NT2/D1 (cell line): ENCODE data around the gene TLN1.

Experiments
- SUZ12 ChIP-seq: IDR thresholded peaks from 2 replicates; pipeline ENCODE4 v1.6.1; 2011; ENCODE audit not compliant: insufficient read length, insufficient read depth; ENCODE audit errors: extremely low read depth
- YY1 ChIP-seq: IDR thresholded peaks from 2 replicates; pipeline ENCODE4 v1.6.1; 2011; ENCODE audit not compliant: insufficient read length, insufficient read depth
- ZNF274 ChIP-seq: IDR thresholded peaks from 2 replicates; pipeline ENCODE4 v1.6.1; 2011; ENCODE audit warnings: mild to moderate bottlenecking, low read depth, low read length

GRCh38 chr9:35771075-35771433, 39.1 kb upstream of the TLN1 start:
- TF ChIP-seq ZNF274 (no peak), YY1 (no peak), SUZ12 (no peak)
